Mucosa of stomach (tissue), 1 donor: ENCODE results near the gene PODNL1.

Experiments
- H3K27me3 ChIP-seq: one replicate; pipeline ENCODE4 v1.7.0; 2013; ENCODE audit warnings: mild to moderate bottlenecking, low read length; ENCODE audit not compliant: control insufficient read depth, insufficient read depth
- H3K36me3 ChIP-seq: one replicate; pipeline ENCODE4 v1.7.0; 2013; ENCODE audit warnings: low read length; ENCODE audit not compliant: control insufficient read depth, insufficient read depth
- H3K4me1 ChIP-seq: one replicate; pipeline ENCODE4 v1.7.0; 2013; ENCODE audit warnings: mild to moderate bottlenecking, low read length; ENCODE audit not compliant: control insufficient read depth, insufficient read depth
- H3K4me3 ChIP-seq: one replicate; pipeline ENCODE4 v1.7.0; 2013; ENCODE audit warnings: low read length
- H3K9ac ChIP-seq: one replicate; pipeline ENCODE4 v1.7.0; 2013; ENCODE audit warnings: mild to moderate bottlenecking, low read length, moderate library complexity
- H3K9me3 ChIP-seq: one replicate; pipeline ENCODE4 v1.7.0; 2013; ENCODE audit warnings: mild to moderate bottlenecking, low read length, moderate library complexity; ENCODE audit not compliant: control insufficient read depth
- donor health status: Pancreatic carcinoma.

The PODNL1 gene

GRCh38 chr19:13960863-13961784, 22.9 kb upstream of the PODNL1 start:
- no peak overlapping the region for H3K4me3 ChIP-seq
- H3K9me3 ChIP-seq: no peaks in the 10 kb centered on the region
- no peak overlapping the region for H3K9ac ChIP-seq
- H3K36me3 ChIP-seq: peaks cover 15% of the 10 kb centered on the region
- no peaks in the 10 kb centered on the region for H3K27me3 ChIP-seq
- H3K4me1 ChIP-seq: no peaks in the 10 kb centered on the region

GRCh38 chr19:13959962-13960862, 22.0 kb upstream of the PODNL1 start:
- no peak overlapping the region for H3K9ac ChIP-seq
- H3K36me3 ChIP-seq: peaks cover 19% of the 10 kb centered on the region
- no peaks in the 10 kb centered on the region for H3K9me3 ChIP-seq
- no peaks in the 10 kb centered on the region for H3K4me1 ChIP-seq
- H3K27me3 ChIP-seq: no peaks in the 10 kb centered on the region
- H3K4me3 ChIP-seq: no peak overlapping the region

GRCh38 chr19:13959141-13959961, 21.1 kb upstream of the PODNL1 start:
- Histone ChIP-seq H3K9me3 (no peaks in the 10 kb centered on the region), H3K27me3 (no peaks in the 10 kb centered on the region), H3K4me3 (no peak overlapping the region), H3K9ac (no peak overlapping the region), H3K36me3 (peaks cover 21% of the 10 kb centered on the region), H3K4me1 (no peaks in the 10 kb centered on the region)

- no peak overlapping the region for H3K9ac ChIP-seq
- H3K4me1 ChIP-seq: peaks cover 11% of the 10 kb centered on the region
- H3K9me3 ChIP-seq: no peaks in the 10 kb centered on the region
- no peak overlapping the region for H3K4me3 ChIP-seq
- H3K36me3 ChIP-seq: peaks cover 21% of the 10 kb centered on the region
- no peaks in the 10 kb centered on the region for H3K27me3 ChIP-seq
Measured at GRCh38 chr19:13958043-13958442, 19.8 kb upstream of the PODNL1 start.

GRCh38 chr19:13957051-13957450, 18.8 kb upstream of the PODNL1 start:
- Histone ChIP-seq H3K36me3 (peaks cover 21% of the 10 kb centered on the region), H3K4me1 (peaks cover 12% of the 10 kb centered on the region), H3K9me3 (no peaks in the 10 kb centered on the region), H3K4me3 (no peak overlapping the region), H3K27me3 (no peaks in the 10 kb centered on the region), H3K9ac (no peak overlapping the region)

- Histone ChIP-seq H3K27me3 (no peaks in the 10 kb centered on the region), H3K9ac (no peak overlapping the region), H3K36me3 (peaks cover 21% of the 10 kb centered on the region), H3K4me1 (peaks cover 12% of the 10 kb centered on the region), H3K9me3 (no peaks in the 10 kb centered on the region), H3K4me3 (no peak overlapping the region)
Measured at GRCh38 chr19:13956365-13956744, 18.1 kb upstream of the PODNL1 start.

- H3K9me3 ChIP-seq: no peaks in the 10 kb centered on the region
- peaks cover 12% of the 10 kb centered on the region for H3K4me1 ChIP-seq
- no peaks in the 10 kb centered on the region for H3K27me3 ChIP-seq
- peaks cover 21% of the 10 kb centered on the region for H3K36me3 ChIP-seq
- no peak overlapping the region for H3K4me3 ChIP-seq
- no peak overlapping the region for H3K9ac ChIP-seq
Measured at GRCh38 chr19:13955662-13956364, 17.6 kb upstream of the PODNL1 start.

- peaks cover 21% of the 10 kb centered on the region for H3K36me3 ChIP-seq
- H3K4me1 ChIP-seq: peaks cover 12% of the 10 kb centered on the region
- H3K4me3 ChIP-seq: no peak overlapping the region
- no peaks in the 10 kb centered on the region for H3K27me3 ChIP-seq
- H3K9me3 ChIP-seq: no peaks in the 10 kb centered on the region
- H3K9ac ChIP-seq: peak overlapping the region; percentile 71
Measured at GRCh38 chr19:13954185-13954584, 16.0 kb upstream of the PODNL1 start.

GRCh38 chr19:13952931-13953531, 14.8 kb upstream of the PODNL1 start:
- Histone ChIP-seq H3K4me3 (peak overlapping the region; percentile 88), H3K9ac (peak overlapping the region; percentile 71), H3K9me3 (no peaks in the 10 kb centered on the region), H3K4me1 (peaks cover 12% of the 10 kb centered on the region), H3K27me3 (no peaks in the 10 kb centered on the region), H3K36me3 (peaks cover 16% of the 10 kb centered on the region)

- Histone ChIP-seq H3K9ac (peak within 1 kb of the TSS; percentile 71), H3K4me1 (peaks cover 12% of the 10 kb centered on the region), H3K9me3 (no peaks in the 10 kb centered on the region), H3K27me3 (no peaks in the 10 kb centered on the region), H3K4me3 (peak within 1 kb of the TSS; percentile 88), H3K36me3 (peaks cover 14% of the 10 kb centered on the region)
Measured at GRCh38 chr19:13952154-13952930, 14.1 kb upstream of the PODNL1 start, which contains the start of gene DCAF15. DCAF15 (plus strand) TSS chr19:13952509; CDS start chr19:13952513, 4 bp downstream.
